ENCODE results near the gene EFNA1.

GRCh38 chr1:155127967-155128754 is 485 bp downstream of the EFNA1 start:
- TF ChIP-seq POLR2A (IDR thresholded peaks at IDR 0.05; ENCODE audit: low read depth, low read length): no peak
- no peak for TF ChIP-seq POLR2AphosphoS5 (IDR thresholded peaks at IDR 0.05; ENCODE audit: low read depth, low read length)
- no peak for TF ChIP-seq TAF1 (IDR thresholded peaks at IDR 0.05; ENCODE audit: low read depth, low read length)
- no peak for TF ChIP-seq SPI1 (IDR thresholded peaks at IDR 0.05; ENCODE audit: low read depth, low read length)
